NCI-H146 (cell line): Measurements from ENCODE around the gene UPP1.
A peak's percentile ranks its signal among the peaks of the same experiment; 100 is the strongest.
"Not testable (repeated sequence)": the region's sequence is repeated elsewhere in the genome, so short reads cannot be mapped to it uniquely, and the experiment has no call there.

ENCODE experiments used
- DNase-seq: peaks from one replicate; lab custom pipeline; 2025; lab: John Stamatoyannopoulos, UW

Gene UPP1

GRCh38 chr7:48089046-48090003 is at the start of gene UPP1:
UPP1 (plus strand) TSS chr7:48089265; CDS start chr7:48094784, 5,519 bp downstream.
- DNase-seq: peak; percentile 74

DNA sequence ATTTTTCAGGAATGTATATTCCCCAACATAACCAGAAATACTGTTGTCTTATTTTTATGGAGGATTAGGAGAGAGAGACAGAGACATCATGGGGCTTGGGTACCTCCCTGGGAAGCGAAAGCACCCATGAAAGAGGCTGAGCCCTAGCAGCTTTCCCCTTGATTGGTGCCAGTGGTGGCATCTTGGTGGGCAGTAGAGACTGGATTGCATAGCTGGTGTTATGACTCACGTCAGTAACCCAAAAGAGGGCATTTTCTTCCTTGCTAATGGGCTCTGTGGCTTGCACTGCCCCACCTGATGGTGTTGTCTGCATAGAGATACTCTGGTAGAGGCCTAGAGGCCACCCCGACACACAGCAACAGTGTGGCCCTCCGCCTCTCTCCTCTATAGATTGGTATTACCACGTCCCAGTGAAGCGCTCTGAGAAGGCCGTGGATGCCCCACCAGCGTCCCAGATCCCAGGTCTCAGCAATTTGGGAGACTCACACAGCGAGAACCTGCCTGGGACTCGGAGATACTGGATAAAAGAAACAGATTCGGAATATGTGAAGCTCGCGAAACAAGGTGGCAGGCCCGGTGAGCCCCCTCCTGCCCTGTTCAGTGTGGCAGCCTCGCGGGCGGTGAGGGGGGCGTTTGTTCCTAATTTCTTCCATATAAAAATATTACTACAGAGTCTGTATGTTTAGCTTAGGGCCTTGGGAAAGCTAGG is 48.0 kb upstream of the UPP1 start:
- no peak for DNase-seq

DNA sequence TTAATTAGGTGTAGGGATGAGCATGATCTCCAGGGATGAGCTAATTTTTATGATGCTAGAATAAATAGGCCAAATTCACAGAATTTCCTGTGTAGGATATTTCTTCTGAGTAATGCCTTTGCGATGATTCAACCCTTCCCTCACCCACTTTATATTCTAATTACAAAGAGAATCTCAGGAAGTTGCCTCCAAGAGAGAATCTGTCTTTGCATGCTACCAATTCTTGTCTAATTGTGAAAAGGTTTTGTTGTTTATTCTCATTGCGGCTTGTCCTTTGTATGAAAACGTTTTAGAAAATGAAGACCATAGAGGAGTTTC is 47.5 kb upstream of the UPP1 start:
- DNase-seq: no peak

DNA sequence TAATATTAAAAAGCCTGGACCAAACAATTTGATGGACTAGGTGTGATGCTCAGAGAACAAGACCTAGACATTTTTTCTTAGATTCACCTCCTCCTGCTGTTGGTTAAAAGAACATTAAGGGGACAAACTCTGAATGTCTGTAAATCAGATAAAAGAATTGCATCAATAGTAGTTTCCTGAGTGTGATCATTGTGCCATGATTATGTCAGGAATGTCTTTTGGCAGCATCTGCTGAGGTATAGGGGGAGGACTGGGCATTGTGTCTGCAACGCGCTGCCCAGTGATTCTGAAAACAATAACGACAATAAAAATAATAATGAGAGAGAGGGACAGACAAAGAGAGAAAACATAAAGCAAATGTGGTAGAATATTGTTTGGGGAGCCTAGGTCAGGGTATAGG is 46.8 kb upstream of the UPP1 start:
- DNase-seq: no peak

DNA sequence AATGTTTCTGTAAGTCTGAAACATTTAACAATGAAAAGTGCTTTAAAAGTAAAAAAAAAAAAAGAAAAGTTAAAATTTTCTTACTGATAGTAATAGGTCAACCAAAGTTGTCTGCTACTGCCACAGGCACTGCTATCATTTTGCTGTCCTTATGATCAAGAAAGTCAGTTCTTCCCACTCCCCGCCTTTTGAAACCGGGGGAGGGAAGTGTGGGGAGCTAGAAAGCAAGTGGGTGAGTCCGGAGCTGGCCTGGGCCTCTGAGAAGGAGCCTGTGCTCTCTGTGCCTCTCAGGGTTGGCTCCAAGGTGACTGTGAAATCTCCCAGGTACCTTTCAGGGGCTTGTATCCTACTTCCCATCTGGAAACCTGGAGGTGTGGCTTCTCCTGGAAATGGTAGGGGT is 46.4 kb upstream of the UPP1 start:
- DNase-seq: no peak

- no peak for DNase-seq
Observed at GRCh38 chr7:48045195-48045765, 43.8 kb upstream of the UPP1 start.

- DNase-seq: no peak
Observed at GRCh38 chr7:48046458-48046857, 42.6 kb upstream of the UPP1 start.

DNA sequence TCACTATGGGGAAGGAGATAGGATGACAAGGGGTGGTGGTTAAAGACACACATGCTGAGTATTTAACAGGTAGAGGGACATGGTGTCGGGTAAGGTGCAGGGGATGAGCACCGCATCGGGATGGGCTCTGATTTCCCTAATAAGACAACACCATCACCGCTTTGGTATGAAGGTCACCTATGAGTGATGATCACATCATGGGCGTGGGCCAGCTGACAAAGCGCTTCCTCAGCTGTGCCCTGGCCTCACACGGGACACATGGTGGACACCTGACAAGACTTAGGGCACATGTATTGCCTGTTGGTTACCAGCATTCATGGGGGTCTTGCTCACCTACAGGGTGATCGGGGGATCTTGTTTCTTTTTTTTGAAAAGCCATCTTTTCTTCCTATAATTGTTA is 41.0 kb upstream of the UPP1 start:
- DNase-seq: no peak

GRCh38 chr7:48049850-48050249 is 39.2 kb upstream of the UPP1 start:
- no peak for DNase-seq

- DNase-seq: no peak
Observed at GRCh38 chr7:48052748-48053147, 36.3 kb upstream of the UPP1 start.

DNA sequence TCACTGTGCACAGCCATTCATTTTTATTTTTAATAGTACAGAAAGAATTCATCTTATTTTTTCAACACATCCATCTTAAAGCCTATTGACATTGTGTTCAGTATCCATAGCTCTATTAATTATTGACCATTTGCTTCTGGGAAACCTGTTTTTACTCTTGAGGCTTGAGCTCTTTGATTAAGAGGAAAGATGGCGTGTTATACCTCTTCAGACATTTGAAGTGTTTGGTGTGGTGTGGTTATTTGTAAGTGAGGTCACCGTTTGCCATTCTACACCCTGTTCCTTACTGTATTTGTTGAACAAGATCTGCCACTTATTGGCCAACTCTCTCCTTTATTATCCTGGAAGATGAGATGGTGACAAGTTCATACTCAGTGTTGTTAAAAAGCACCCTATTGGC is 35.3 kb upstream of the UPP1 start:
- no peak for DNase-seq

GRCh38 chr7:48058990-48059389 is 30.1 kb upstream of the UPP1 start:
- DNase-seq: no peak

- DNase-seq: no peak
Observed at GRCh38 chr7:48059706-48060105, 29.4 kb upstream of the UPP1 start.

DNA sequence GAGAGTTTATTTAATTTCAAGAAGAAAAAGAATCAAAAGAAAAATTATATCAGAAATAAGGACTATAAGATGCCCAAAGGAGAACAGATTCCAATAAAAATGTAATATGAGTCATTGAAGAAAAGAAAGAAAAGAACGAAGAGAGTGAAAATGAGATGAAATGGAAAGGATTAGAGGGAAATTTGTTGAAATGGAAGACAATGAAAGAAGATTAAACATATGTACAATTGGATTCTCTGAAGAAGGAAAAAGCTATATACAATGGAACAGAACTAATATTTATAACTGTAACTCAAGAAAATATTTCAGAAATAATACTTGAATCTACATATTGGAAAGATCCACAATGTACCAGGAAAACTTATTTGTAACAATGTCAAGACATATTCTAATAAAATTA is 25.1 kb upstream of the UPP1 start:
- no peak for DNase-seq

DNA sequence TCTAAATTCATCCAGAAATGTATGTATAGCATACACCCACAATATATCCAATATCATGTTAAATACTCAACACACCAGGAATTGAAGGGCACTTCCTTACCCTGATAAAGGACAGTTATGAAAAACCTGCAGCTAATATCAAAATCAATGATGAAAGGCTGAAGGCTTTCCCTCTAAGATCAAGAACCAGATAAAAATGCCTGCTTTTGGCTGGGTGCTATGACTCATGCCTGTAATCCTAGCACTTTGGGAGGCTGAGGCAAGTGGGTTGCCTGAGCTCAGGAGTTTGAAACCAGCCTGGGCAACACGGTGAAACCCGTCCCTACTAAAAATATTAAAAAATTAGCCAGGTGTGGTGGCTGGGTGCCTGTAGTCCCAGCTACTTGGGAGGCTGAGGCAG is 21.6 kb upstream of the UPP1 start:
- no peak for DNase-seq

DNA sequence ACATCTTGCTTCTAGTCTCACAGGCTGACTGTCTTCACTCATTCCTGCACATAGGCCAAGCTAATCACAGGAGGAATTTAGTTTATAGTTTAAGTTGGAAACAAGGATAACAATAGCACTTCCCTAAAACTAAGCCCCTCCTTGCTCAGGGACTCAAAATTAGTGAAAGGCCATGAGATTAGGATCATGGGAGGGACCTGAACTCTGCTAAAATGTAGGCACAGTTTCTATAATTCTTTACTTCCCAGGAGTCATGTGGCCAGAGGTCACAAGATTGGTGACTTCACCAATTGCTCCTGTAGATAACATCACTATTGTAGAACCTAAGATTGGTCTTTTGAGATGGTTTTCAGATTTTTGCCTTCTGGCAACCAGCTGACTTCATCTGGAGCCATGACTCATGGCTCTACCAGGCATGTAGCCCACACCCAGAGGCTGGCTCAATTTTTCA is 14.8 kb upstream of the UPP1 start:
- DNase-seq: no peak

DNA sequence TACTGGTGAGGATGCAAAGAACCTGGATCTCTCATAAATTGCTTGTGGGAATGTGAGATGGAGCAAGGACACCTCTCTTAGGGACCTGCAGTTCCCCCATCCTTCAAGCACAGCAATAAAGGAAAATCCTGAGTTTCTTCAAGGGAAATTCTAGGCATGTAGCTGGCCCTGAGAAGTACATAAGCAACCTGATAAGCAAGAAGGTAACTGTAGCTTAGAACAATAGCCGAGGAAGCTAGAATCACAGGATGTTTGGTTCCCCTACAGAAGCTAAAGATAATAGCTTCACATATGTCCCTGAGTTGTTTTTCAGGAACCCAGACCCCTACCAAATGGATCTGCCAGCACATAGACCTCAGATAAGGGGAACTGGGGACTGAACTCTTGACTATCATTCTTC is 11.6 kb upstream of the UPP1 start:
- DNase-seq: no peak

GRCh38 chr7:48078470-48078869 is 10.6 kb upstream of the UPP1 start:
- DNase-seq: no peak

- not testable (repeated sequence) for DNase-seq
Observed at GRCh38 chr7:48082378-48082777, 6.7 kb upstream of the UPP1 start.

DNA sequence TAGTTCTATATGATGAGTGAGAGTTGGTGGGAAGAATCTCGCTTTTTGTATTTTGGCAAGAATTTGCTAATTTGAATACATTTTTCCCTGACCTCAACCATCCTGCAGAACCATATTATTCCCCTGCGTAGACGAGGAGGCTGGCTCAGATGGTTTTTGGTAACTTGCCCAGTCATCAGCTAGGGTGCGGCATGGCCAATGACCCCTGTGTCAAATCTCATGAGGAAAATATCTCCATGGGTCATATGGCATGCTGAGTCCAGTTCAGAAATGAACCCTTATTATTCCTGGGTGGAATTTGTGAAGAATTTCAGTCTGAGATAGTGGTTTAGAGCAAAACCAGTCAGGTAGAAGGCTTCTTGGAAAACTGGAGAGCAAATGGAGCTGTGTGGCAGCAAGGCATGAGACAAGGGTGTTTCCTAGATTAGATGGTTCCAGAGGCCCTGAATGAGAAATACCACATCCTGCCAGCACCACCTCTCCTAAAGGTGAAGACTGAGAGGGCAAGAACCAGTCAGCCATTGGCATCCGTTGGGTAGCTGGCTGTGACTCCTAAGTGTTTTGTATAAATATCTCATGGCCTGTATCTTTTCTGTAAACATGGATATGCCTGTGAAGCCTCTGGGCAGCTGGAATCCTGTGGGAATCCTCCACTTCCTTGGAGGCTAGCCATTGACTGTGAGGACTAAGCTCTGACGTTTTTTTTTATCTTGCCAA is 5.8 kb upstream of the UPP1 start:
- DNase-seq: no peak

DNA sequence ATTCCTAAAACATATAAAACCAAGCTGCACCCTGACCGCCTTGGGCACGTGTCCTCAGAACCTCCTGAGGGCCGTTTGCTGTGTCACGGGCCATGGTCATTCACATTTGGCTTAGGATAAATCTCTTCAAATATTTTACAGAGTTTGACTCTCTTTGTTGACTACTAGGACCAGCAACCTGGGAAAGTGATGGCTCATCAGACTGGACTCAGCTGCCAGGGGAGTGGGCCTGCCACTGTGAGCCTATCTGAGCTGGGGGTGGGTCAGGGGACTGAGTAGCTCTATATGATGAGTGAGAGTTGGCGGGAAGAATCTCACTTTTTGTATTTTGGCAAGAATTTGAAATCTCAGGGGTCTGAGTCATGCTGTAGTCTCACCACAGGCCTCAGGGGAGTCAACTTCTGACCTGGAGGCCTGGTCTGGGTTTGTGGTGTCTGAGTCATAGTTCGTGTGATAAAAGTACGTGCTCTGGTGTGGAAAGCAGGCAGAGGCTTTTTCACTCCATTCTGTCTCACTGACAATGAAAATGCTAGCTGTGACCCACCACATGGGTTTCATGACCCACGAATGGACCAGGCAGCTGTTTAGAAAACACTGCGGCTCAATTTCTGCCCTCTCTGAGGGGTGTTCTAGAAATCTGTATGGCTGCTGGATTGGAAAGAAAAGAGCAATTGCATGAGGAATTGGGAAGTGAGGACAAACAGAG is 4.2 kb upstream of the UPP1 start:
- DNase-seq: no peak

DNA sequence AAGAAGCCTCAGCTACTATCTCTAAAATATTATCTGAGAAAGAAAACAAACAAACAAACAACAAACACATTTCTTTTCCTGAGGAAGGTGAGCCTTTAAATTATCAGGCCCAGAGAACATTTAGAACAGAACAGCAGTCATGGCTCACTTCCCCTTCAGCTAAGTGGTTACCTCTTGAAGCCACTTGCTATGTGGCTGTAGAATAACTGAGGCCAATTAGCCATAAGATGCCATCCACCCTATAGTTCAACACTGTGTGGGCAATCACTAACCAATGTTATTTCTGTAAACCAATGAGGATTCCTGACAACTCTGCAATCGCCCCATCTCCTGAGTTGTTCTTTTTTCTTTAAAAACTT is 3.7 kb upstream of the UPP1 start:
- DNase-seq: no peak
